ENCODE data around the gene HSCB.

GRCh38 chr22:28780296-28780695, 38.5 kb downstream of the HSCB start:
- TF ChIP-seq POLR2AphosphoS5 (IDR thresholded peaks at IDR 0.05) = no peak
- TF ChIP-seq CTCF (IDR thresholded peaks at IDR 0.05) = no peak

Data from sigmoid colon (tissue), 4 donors.